Stimulated activated CD8-positive, alpha-beta memory T cell treated with anti-CD3 and anti-CD28 coated beads, Interleukin-12 subunit alpha, Interleukin-12 subunit beta, amount 100 ng/mL, for 24 hours (primary cell): ENCODE results near the gene TDRD10.

ENCODE experiments used
- DNase-seq: peaks from one replicate; pipeline ENCODE4 v3.0.0-alpha.2; 2020; ENCODE audit errors: extremely low read depth

TDRD10 gene

GRCh38 chr1:154553056-154554030 is 51.3 kb downstream of the TDRD10 start:
- no peak for DNase-seq

- no peak for DNase-seq
These were observed 54.4 kb downstream of the TDRD10 start for GRCh38 chr1:154556422-154556821.

GRCh38 chr1:154557248-154557938 is 55.4 kb downstream of the TDRD10 start:
- no peak for DNase-seq

GRCh38 chr1:154557939-154558719 is 56.1 kb downstream of the TDRD10 start, which contains the start of gene UBE2Q1:
Gene UBE2Q1 (minus strand): TSS chr1:154558662. CDS start chr1:154558553, 109 bp downstream.
- no peak for DNase-seq

- DNase-seq = peak; percentile 100
These were observed 56.9 kb downstream of the TDRD10 start for GRCh38 chr1:154558720-154559465.

- DNase-seq = peak; percentile 55
These were observed 57.5 kb downstream of the TDRD10 start for GRCh38 chr1:154559466-154560044.

- no peak for DNase-seq
These were observed 63.9 kb downstream of the TDRD10 start for GRCh38 chr1:154565876-154566275.

GRCh38 chr1:154567386-154568156 is 65.6 kb downstream of the TDRD10 start, which contains the start of gene CHRNB2:
Gene CHRNB2 (plus strand): TSS chr1:154567778. CDS start chr1:154568045, 267 bp downstream.
- peak; percentile 33 for DNase-seq

- DNase-seq = no peak
These were observed 66.3 kb downstream of the TDRD10 start for GRCh38 chr1:154568157-154568815.

GRCh38 chr1:154571244-154571963 is 69.4 kb downstream of the TDRD10 start:
- DNase-seq = no peak

- DNase-seq = no peak
These were observed 69.9 kb downstream of the TDRD10 start for GRCh38 chr1:154571964-154572288.

GRCh38 chr1:154572468-154573167 is 70.6 kb downstream of the TDRD10 start:
- DNase-seq = no peak

- no peak for DNase-seq
These were observed 71.1 kb downstream of the TDRD10 start for GRCh38 chr1:154573168-154573510.

- no peak for DNase-seq
These were observed 72.7 kb downstream of the TDRD10 start for GRCh38 chr1:154574716-154575115.

GRCh38 chr1:154575147-154575927 is 73.3 kb downstream of the TDRD10 start:
- no peak for DNase-seq

- DNase-seq = no peak
These were observed 74.0 kb downstream of the TDRD10 start for GRCh38 chr1:154575951-154576566.
